Stomach (tissue), 4 donors: ENCODE measurements around the gene CIDEB.
A peak's percentile ranks its signal among the peaks of the same experiment; 100 is the strongest.

ENCODE experiments used
- CTCF ChIP-seq, 7 experiments: fragments of 450-650 bp in 4 of 7; fragments of 200-600 bp in 3 of 7; sonication (generic) in 3 of 7; IDR thresholded peaks; one replicate each; pipeline ENCODE4 v1.5.1; 2016 to 2019; ENCODE audit warnings: antibody characterized with exemption in 7 of 7, control low read depth in 2 of 7, mild to moderate bottlenecking in 1 of 7
- EP300 ChIP-seq: sonication (generic); formaldehyde crosslinking; IDR thresholded peaks from one replicate; pipeline ENCODE4 v1.6.1; 2017; ENCODE audit warnings: antibody characterized with exemption
- POLR2AphosphoS5 ChIP-seq, 3 donors: sonication (generic); formaldehyde crosslinking; IDR thresholded peaks; one replicate each; pipeline ENCODE4 v1.6.1; 2016; ENCODE audit warnings: antibody characterized with exemption in 3 of 3

DNA sequence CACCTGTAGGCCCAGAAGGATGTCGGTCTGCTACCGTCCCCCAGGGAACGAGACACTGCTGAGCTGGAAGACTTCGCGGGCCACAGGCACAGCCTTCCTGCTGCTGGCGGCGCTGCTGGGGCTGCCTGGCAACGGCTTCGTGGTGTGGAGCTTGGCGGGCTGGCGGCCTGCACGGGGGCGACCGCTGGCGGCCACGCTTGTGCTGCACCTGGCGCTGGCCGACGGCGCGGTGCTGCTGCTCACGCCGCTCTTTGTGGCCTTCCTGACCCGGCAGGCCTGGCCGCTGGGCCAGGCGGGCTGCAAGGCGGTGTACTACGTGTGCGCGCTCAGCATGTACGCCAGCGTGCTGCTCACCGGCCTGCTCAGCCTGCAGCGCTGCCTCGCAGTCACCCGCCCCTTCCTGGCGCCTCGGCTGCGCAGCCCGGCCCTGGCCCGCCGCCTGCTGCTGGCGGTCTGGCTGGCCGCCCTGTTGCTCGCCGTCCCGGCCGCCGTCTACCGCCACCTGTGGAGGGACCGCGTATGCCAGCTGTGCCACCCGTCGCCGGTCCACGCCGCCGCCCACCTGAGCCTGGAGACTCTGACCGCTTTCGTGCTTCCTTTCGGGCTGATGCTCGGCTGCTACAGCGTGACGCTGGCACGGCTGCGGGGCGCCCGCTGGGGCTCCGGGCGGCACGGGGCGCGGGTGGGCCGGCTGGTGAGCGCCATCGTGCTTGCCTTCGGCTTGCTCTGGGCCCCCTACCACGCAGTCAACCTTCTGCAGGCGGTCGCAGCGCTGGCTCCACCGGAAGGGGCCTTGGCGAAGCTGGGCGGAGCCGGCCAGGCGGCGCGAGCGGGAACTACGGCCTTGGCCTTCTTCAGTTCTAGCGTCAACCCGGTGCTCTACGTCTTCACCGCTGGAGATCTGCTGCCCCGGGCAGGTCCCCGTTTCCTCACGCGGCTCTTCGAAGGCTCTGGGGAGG is 3.1 kb upstream of the CIDEB start, which contains the start of gene LTB4R:
- TF ChIP-seq CTCF (IDR thresholded peaks at IDR 0.05) (peak in 4 of 7 experiments; percentile 16 to 61 (median 53)), POLR2AphosphoS5 (IDR thresholded peaks at IDR 0.05) (peak in 2 of 3 donors; percentile 62 to 71), EP300 (no peak)
